Large intestine (tissue), 3 donors: ENCODE results near the gene GHRH. TPM values are rescaled to one million over a fixed set of nuclear protein-coding genes. Genes with fewer than 3 reads are reported as not detected.

Experiments used
- DNase-seq, 2 donors: peaks; one replicate each; pipeline versions ENCODE4 v3.0.0 to v3.0.0-alpha.2; 2013
- H3K27ac ChIP-seq: one replicate; pipeline ENCODE4 v1.5.1; 2013; ENCODE audit warnings: low read length
- H3K27me3 ChIP-seq: 2 replicates; pipeline ENCODE4 v1.6.1; 2013; ENCODE audit warnings: low read length; ENCODE audit not compliant: control insufficient read depth, insufficient read depth
- H3K36me3 ChIP-seq: 2 replicates; pipeline ENCODE4 v1.6.1; 2013; ENCODE audit warnings: low read length; ENCODE audit not compliant: control insufficient read depth, insufficient read depth
- H3K4me1 ChIP-seq: one replicate; pipeline ENCODE4 v1.6.1; 2013; ENCODE audit warnings: low read length; ENCODE audit not compliant: control insufficient read depth, insufficient read depth
- H3K4me3 ChIP-seq: one replicate; pipeline ENCODE4 v1.5.1; 2013; ENCODE audit warnings: low read length
- H3K9me3 ChIP-seq: one replicate; pipeline ENCODE4 v1.6.1; 2013; ENCODE audit warnings: mild to moderate bottlenecking, low read depth, low read length, moderate library complexity; ENCODE audit not compliant: control insufficient read depth
- WGBS: methylation state at CpG from one replicate; pipeline ENCODE4 v1.1.5; 2013; ENCODE audit warnings: low lambda C conversion rate; ENCODE audit not compliant: insufficient coverage; 5-methylcytosine and 5-hydroxymethylcytosine counted together
- polyA plus RNA-seq: library from polyadenylated mRNA; unstranded; fragments of 120-200 nt; gene quantifications from one replicate; pipeline ENCODE4 v1.2.1, GENCODE V29; 2013

The GHRH gene
- polyA plus RNA-seq, 1 donor, result 0.79 TPM

GRCh38 chr20:37226889-37227288, 34.7 kb downstream of the GHRH start:
- Histone ChIP-seq H3K4me1 (no peaks in the 10 kb centered on the region), H3K36me3 (peaks cover 89% of the 10 kb centered on the region), H3K27me3 (no peaks in the 10 kb centered on the region), H3K9me3 (no peaks in the 10 kb centered on the region), H3K27ac (no peak overlapping the region), H3K4me3 (no peak overlapping the region)
- no CpG with 5 or more reads among the region's 3 CpGs for WGBS
- DNase-seq, result no peak

DNA sequence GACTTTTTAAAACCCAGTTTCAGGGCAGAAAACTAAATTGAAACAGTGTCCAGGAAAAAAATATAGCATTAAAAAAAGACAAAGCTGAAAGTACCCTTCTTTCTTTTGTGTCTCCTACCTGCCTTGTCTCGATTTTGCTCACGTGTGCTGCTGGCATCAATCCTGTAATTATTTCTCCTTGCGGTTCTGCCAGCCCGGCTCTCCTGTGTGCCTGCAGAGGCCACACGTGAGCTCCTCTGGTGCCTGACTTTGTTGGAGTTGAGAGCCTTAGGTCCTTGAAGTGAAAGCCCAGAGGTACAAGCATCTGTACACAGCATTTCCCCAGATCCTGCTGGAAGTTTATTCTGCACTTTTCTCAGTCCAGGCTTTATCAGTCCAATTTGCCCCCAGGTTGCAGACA, 36.5 kb downstream of the GHRH start:
- DNase-seq, result no peak
- Histone ChIP-seq H3K4me1 (no peaks in the 10 kb centered on the region), H3K9me3 (no peaks in the 10 kb centered on the region), H3K27ac (no peak overlapping the region), H3K36me3 (peaks cover 73% of the 10 kb centered on the region), H3K27me3 (no peaks in the 10 kb centered on the region), H3K4me3 (no peak overlapping the region)
- WGBS, result no CpG with 5 or more reads among the region's 5 CpGs

GRCh38 chr20:37223053-37223452, 38.6 kb downstream of the GHRH start:
- peak; percentile 42 to 65 for DNase-seq
- Histone ChIP-seq H3K27ac (no peak overlapping the region), H3K4me1 (no peaks in the 10 kb centered on the region), H3K36me3 (peaks cover 66% of the 10 kb centered on the region), H3K4me3 (no peak overlapping the region), H3K9me3 (no peaks in the 10 kb centered on the region), H3K27me3 (no peaks in the 10 kb centered on the region)

GRCh38 chr20:37222086-37222485, 39.5 kb downstream of the GHRH start:
- Histone ChIP-seq H3K4me1 (no peaks in the 10 kb centered on the region), H3K9me3 (no peaks in the 10 kb centered on the region), H3K27me3 (no peaks in the 10 kb centered on the region), H3K27ac (no peak overlapping the region), H3K36me3 (peaks cover 63% of the 10 kb centered on the region), H3K4me3 (no peak overlapping the region)
- DNase-seq, result no peak
- 100% methylated on average over 1 of the region's 4 CpGs for WGBS

GRCh38 chr20:37220731-37221130, 40.9 kb downstream of the GHRH start:
- Histone ChIP-seq H3K9me3 (no peaks in the 10 kb centered on the region), H3K4me3 (no peak overlapping the region), H3K27me3 (no peaks in the 10 kb centered on the region), H3K4me1 (no peaks in the 10 kb centered on the region), H3K27ac (no peak overlapping the region), H3K36me3 (peaks cover 56% of the 10 kb centered on the region)
- 71% methylated on average over 2 of the region's 3 CpGs for WGBS
- peak; percentile 26 to 40 for DNase-seq

DNA sequence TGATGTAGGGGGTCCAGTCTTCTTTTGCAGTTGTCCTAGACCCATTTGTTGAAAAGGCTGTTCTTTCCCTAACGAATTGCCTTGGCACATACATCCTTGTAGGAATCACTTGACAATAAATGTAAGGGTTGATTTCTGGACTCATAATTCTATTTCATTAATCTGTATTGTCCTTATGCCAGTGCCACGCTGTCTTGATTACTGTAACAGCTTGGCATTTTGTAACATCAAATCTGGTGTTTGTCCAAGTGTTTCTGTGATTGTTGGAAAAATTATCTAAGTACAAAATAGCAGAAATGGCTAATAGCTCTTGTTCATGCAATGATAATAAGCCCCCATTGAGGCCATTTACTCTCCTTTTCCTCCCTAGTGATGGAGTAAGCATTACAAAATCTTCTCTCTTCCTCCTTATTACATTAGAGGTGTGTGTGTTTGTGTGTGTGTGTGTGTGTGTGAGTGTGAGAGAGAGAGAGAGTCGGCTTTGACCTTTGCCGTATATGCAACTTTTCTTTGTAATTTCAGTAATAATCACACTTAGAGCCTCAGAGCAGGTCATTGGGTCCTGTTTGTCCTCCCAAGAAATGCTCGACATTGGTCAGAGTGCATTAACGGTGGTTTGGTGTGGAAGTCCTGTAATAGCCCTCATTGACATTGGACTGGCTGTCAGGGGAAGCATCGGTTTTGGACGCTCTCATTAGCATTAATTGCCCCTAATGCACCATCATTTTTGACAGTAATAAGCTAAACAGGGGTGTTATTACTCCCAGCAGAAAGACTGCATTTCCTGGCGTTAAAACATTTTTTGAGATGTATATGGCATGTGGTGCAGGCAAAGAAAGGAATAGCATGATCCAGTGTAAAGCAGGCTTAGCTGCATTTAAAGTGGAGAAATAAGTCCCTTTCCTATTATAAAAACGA, 41.6 kb downstream of the GHRH start:
- Histone ChIP-seq H3K36me3 (peaks cover 48% of the 10 kb centered on the region), H3K27me3 (no peaks in the 10 kb centered on the region), H3K27ac (no peak overlapping the region), H3K4me3 (no peak overlapping the region), H3K4me1 (no peaks in the 10 kb centered on the region), H3K9me3 (no peaks in the 10 kb centered on the region)
- no peak for DNase-seq
- WGBS, result 91% methylated on average over 4 of the region's 10 CpGs

DNA sequence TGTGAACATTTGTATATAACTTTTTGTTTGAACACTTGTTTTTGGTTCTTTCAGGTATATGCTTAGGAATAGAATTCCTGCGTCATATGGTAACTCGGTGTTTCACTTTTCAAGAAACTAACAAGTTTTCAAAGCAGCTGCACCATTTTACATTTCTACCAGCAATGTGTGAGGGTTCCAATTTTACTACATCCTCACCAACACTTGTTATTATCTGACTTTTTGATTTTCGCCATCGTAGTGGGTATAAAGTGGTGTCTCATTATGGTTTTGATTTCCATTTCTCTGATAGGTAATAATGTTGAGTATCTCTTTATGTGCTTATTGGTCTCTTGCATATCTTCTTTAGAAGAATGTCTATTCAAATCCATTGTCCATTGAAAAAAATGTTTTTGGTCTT, 42.6 kb downstream of the GHRH start:
- peaks cover 45% of the 10 kb centered on the region for H3K36me3 ChIP-seq
- H3K4me1 ChIP-seq, result no peaks in the 10 kb centered on the region
- no peaks in the 10 kb centered on the region for H3K27me3 ChIP-seq
- H3K4me3 ChIP-seq, result no peak overlapping the region
- 56% methylated on average over 2 of the region's 4 CpGs for WGBS
- DNase-seq, result no peak
- H3K27ac ChIP-seq, result no peak overlapping the region
- H3K9me3 ChIP-seq, result no peaks in the 10 kb centered on the region

DNA sequence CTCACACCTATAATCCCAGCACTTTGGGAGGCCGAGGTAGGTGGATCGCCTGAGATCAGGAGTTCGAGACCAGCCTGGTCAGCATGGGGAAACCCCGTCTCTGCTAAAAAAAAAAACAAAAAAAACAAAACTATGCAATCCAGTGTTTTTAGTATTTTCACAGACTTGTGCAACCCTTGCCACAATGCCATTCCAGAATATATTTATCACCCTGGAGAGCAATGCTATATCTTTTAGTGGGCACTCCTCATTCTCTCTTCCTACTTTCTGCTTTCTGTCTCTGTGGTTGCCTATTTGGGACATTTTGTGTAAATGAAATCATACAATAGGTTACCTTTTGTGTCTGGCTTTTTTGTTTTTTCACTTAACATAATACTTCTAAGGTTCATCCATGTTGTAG, 43.2 kb downstream of the GHRH start:
- Histone ChIP-seq H3K36me3 (peaks cover 45% of the 10 kb centered on the region), H3K27ac (no peak overlapping the region), H3K4me1 (no peaks in the 10 kb centered on the region), H3K4me3 (no peak overlapping the region), H3K9me3 (no peaks in the 10 kb centered on the region), H3K27me3 (no peaks in the 10 kb centered on the region)
- DNase-seq, result no peak
- 100% methylated on average over 4 of the region's 4 CpGs for WGBS

- no peak for DNase-seq
- Histone ChIP-seq H3K4me1 (no peaks in the 10 kb centered on the region), H3K27ac (no peak overlapping the region), H3K9me3 (no peaks in the 10 kb centered on the region), H3K36me3 (peaks cover 80% of the 10 kb centered on the region), H3K4me3 (no peak overlapping the region), H3K27me3 (no peaks in the 10 kb centered on the region)
- 100% methylated on average over 2 of the region's 6 CpGs for whole genome bisulfite sequencing
Measured at GRCh38 chr20:37209661-37210314, 51.8 kb downstream of the GHRH start.

- Histone ChIP-seq H3K27ac (no peak overlapping the region), H3K4me1 (no peaks in the 10 kb centered on the region), H3K9me3 (no peaks in the 10 kb centered on the region), H3K36me3 (peaks cover 81% of the 10 kb centered on the region), H3K27me3 (no peaks in the 10 kb centered on the region), H3K4me3 (no peak overlapping the region)
- DNase-seq, result no peak
- WGBS, result 100% methylated on average over 1 of the region's 3 CpGs
Measured at GRCh38 chr20:37209193-37209592, 52.4 kb downstream of the GHRH start.
